GM06990 (cell line): ENCODE results near the gene CTDSPL2.

Experiments
- DNase-seq: peaks from one replicate; pipeline ENCODE4 v3.0.0-alpha.2; 2011; ENCODE audit not compliant: insufficient read length; ENCODE audit errors: extremely low read depth
- H3K27me3 ChIP-seq: replicated peaks from 2 replicates; pipeline ENCODE4 v1.6.0; 2011; ENCODE audit warnings: low read length; ENCODE audit not compliant: control insufficient read depth, insufficient read depth
- H3K36me3 ChIP-seq: 2 replicates; pipeline ENCODE4 v1.5.1; 2011; ENCODE audit warnings: low read length; ENCODE audit not compliant: control insufficient read depth, insufficient read depth
- H3K4me3 ChIP-seq: replicated peaks from 2 replicates; pipeline ENCODE4 v1.5.1; 2011; ENCODE audit warnings: low read depth, mild to moderate bottlenecking, control low read depth, low read length
- CTCF ChIP-seq: IDR thresholded peaks from 2 replicates; pipeline ENCODE4 v1.5.1; 2011; ENCODE audit warnings: low read length, control low read depth, mild to moderate bottlenecking, inconsistent platforms; ENCODE audit not compliant: insufficient read depth, poor library complexity, severe bottlenecking

Gene CTDSPL2

GRCh38 chr15:44489464-44489863 is 62.0 kb downstream of the CTDSPL2 start:
- Histone ChIP-seq H3K27me3 (no peaks in the 10 kb centered on the region), H3K36me3 (peaks cover 5% of the 10 kb centered on the region), H3K4me3 (no peak overlapping the region)
- no peak for TF ChIP-seq CTCF
- DNase-seq: no peak

GRCh38 chr15:44490622-44491021 is 63.2 kb downstream of the CTDSPL2 start:
- DNase-seq: no peak
- TF ChIP-seq CTCF: no peak
- H3K4me3 ChIP-seq: no peak overlapping the region
- H3K27me3 ChIP-seq: no peaks in the 10 kb centered on the region
- H3K36me3 ChIP-seq: peaks cover 5% of the 10 kb centered on the region

GRCh38 chr15:44492040-44492439 is 64.6 kb downstream of the CTDSPL2 start:
- no peak for TF ChIP-seq CTCF
- no peak overlapping the region for H3K4me3 ChIP-seq
- peaks cover 5% of the 10 kb centered on the region for H3K36me3 ChIP-seq
- no peaks in the 10 kb centered on the region for H3K27me3 ChIP-seq
- no peak for DNase-seq

GRCh38 chr15:44492672-44493071 is 65.2 kb downstream of the CTDSPL2 start:
- DNase-seq: no peak
- TF ChIP-seq CTCF: no peak
- H3K4me3 ChIP-seq: no peak overlapping the region
- no peaks in the 10 kb centered on the region for H3K27me3 ChIP-seq
- peaks cover 2% of the 10 kb centered on the region for H3K36me3 ChIP-seq

- DNase-seq: no peak
- Histone ChIP-seq H3K27me3 (no peaks in the 10 kb centered on the region), H3K4me3 (no peak overlapping the region), H3K36me3 (peaks cover 3% of the 10 kb centered on the region)
- TF ChIP-seq CTCF: no peak
These were observed 68.1 kb downstream of the CTDSPL2 start for GRCh38 chr15:44495562-44495961.

- no peaks in the 10 kb centered on the region for H3K27me3 ChIP-seq
- no peak for TF ChIP-seq CTCF
- H3K36me3 ChIP-seq: peaks cover 6% of the 10 kb centered on the region
- no peak for DNase-seq
- no peak overlapping the region for H3K4me3 ChIP-seq
These were observed 73.1 kb downstream of the CTDSPL2 start for GRCh38 chr15:44500555-44500954.
